HG02588 (cell line): ENCODE measurements around the gene POLN.

ENCODE experiments used
- ATAC-seq: cut with Tn5 transposase; IDR thresholded peaks from one replicate; pipeline ENCODE4 v1.9.1; 2021; ENCODE audit warnings: mild to moderate bottlenecking, moderate library complexity; ENCODE audit not compliant: unreplicated experiment

POLN gene

GRCh38 chr4:2126309-2127043 lies 115.4 kb downstream of the POLN start:
- ATAC-seq, result no peak

DNA sequence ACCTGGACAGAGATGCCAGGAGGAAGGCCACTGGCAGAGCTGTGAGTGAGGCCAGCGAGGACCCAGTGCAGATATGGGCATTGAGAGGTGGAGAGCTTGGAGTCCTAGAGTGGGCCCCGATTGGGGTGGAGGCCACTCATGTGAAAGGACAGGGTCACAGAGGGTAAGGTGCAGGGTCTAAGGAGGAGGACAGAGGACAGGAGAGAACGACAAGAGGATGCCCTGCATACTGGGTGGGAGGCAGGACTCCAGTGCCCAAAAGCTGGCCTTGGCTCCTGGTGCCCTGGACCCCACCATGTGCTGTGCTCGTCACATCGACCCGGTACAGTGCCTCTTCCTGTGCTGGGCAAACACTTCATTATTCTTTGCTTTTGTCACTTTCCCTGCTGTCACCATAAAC lies 116.1 kb downstream of the POLN start:
- ATAC-seq, result no peak

DNA sequence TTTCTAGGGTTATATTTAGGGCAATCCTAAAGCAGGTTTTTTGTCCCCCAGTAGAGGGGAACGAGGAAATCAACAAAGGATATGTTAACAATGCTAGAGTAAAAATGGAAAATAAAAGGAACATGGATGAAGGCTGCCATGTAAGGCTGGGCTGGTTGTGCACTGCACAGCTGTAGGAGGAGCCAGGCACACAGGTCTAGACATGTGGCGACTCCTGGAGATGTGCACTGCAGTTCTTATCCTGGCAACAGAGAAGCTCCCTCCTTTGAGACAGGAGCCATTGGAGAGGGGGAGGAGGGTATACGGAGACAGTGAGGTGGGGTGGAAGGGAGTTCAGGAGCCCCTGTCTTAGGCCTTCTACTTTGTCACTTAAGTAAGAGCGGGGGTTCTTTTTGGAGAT lies 116.9 kb downstream of the POLN start:
- ATAC-seq, result no peak

DNA sequence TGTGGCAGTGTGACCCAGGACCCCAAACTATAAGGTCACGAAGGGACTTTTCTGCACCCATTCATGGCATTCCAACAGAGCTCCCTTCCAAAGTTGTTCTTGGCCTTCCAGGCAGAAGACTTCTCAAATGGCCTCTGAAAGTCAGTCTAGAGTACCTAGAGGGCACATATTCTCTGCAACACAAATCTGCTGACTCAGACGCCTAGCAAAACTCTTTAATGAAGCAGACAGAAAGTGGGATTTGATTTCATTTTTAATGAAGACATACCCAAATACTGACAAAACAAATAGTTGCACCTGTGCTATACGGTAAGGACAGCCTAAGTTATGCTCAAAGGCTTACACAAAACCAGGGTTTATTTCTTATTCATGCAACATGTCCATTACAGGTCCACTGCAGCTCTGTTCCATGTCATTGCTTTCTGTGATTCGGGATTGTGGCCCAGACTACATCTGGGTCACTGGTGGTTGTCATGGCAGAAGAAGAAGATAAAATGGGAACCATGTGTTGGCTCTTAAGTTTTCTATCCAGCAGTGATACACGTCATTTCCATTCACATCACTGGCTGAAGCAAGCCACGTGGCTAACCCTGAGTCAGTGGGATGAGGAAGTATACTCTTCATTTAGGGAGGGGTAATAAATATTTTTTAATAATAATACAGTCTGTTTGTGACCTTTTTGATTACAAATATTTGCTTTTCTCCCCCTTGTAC lies 125.1 kb downstream of the POLN start:
- ATAC-seq, result no peak

GRCh38 chr4:2105559-2105958 lies 136.4 kb downstream of the POLN start:
- ATAC-seq, result no peak

- ATAC-seq, result no peak
Observed at GRCh38 chr4:2104556-2105345, 137.2 kb downstream of the POLN start.

DNA sequence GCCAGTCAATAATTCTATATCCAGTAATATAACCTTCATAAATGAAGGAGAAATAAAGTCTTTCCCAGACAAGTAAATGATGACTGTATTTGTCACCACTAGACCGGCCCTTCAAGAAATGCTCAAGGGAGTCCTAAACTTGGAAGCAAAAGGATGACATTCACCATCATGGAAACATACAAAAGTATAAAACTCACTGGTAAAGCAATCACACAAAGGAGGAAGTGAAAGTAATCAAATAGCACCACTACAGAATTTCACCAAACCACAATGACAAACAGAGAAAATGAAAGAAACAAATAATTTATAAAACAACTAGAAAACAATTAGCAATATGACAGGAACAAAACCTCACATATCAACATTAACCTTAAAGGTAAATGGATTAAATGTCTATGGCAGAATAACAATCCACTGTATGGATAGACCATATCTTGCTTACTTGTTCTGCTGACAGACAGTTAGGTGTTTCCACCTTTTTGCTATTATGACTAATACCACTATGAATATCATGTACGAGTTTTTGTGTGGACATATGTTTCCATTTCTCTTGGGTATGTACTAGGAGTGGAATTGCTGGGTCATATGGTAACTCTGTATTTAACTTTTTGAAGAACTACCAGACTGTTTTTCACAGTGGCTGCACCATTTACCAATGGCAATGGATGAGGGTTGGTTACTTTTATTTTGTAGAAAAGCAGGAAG lies 137.9 kb downstream of the POLN start:
- ATAC-seq, result no peak

DNA sequence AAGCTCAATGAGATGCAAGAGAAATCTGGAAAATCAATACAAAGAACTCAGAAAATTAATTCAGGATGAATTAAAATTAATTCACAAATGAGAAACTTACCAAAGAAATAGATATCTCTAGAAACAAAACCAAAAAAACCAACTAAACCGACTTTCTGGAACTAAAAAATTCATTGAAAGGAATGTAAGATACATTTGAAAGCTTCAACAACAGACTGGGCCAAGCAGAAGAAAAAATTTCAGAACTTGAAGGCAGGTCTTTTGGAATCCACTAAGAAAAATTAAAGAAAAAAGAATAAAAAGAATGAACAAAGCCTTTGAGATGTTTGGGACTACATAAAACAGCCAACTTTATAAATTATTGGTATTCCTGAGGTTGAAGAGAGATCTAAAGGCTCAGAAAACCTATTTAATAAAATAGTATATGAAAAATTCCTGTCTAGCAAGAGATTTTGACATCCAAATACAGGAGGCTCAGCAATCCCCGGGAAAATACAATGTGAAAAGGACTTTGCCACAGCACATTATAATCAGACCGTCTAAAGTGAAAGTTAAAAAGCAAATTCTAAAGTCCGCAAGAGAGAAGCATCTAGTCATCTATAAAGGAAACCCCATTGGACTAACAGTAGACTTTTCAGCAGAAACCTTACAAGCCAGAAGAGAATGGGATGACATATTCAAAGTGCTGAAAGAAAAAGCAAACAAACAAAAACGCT lies 138.6 kb downstream of the POLN start:
- ATAC-seq, result no peak

GRCh38 chr4:2102045-2102883 lies 139.7 kb downstream of the POLN start:
- no peak for ATAC-seq

GRCh38 chr4:2101346-2102044 lies 140.4 kb downstream of the POLN start:
- no peak for ATAC-seq

DNA sequence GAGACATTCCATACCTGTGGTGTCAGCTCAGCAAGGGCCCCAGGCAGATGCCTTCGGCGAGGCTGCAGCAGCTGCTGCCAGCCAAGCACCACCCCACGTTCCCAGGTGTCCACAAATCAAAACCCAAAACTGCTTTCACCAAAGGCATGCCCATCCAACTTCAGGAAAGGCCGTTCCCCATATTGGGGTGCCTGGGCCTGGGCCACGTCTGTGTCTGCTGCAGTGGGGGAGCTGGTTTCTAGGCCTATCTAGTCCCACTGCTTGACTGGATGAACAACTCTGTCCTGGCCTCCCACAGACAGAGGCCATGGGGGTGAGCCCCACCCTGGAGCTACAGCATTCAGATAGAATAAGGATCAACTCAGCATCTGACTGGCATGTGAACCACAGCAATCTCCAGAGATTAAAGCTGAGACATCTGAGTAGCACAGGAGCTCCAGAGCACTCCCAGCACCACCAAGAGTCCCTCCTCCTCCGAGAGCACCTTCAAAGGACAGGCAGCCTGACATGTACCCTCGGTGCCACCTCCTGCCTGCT lies 145.8 kb downstream of the POLN start:
- no peak for ATAC-seq

DNA sequence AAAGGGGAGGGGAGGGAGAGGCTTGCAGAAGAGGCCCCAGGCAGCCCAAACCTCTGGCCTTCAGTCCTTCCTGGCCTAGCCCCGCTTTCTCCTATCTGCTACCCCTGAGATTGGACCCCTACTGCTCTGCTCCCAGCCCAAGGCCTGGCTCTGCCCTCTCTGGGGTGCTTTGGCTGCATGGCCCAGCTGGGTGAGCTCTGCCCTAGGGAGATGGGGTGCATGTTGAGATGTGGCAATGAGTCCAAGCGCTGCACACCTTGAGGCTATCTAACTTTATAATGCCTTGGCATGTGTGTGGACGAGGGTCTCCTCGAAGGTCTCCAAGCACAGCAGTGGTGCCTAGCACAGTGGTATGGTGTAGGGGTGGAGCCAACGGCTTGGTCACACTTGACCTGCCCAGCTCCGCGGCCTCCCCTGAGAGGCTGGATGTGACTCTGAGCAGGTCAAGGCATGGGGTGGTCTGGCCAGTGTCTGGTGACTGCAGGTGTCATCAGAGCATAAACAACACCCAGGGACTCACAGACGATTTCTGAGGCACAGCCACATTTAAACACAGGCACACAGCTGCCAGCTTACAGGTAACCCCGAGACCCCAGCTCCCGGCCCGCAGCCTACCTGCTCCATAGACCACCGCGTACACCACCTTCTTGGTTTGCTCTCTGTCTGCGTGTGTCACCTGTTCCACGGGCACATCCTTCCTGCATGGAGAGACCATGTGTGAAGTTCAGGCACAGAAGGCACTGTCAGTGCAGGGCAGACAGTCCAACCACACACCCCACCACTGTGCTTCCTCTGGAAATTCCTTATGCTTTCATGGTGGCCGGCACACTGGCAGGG lies 146.5 kb downstream of the POLN start:
- no peak for ATAC-seq

DNA sequence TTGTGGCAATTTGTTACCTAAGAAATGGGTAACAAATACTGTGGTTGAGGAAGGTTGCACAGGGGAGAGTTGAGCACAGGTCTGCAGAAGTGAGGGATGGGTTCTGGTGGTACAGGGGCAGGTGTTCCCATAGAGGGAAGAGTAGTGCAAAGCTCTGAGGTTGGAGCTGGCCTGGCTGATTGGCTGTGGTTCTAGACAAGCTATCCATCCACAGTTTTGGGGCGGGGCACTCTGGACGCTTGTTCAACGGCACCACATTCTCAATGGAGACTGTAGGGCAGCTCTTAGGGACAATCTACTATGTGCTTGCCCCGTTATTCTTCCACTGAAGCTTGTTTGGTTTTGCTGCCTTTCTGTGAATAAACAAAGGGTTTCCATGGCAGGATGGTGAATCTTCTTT lies 147.4 kb downstream of the POLN start:
- ATAC-seq, result no peak

- ATAC-seq, result no peak
Observed at GRCh38 chr4:2093265-2093664, 148.7 kb downstream of the POLN start.

GRCh38 chr4:2092669-2093053 lies 149.3 kb downstream of the POLN start:
- no peak for ATAC-seq

- no peak for ATAC-seq
Observed at GRCh38 chr4:2091990-2092668, 149.8 kb downstream of the POLN start.

DNA sequence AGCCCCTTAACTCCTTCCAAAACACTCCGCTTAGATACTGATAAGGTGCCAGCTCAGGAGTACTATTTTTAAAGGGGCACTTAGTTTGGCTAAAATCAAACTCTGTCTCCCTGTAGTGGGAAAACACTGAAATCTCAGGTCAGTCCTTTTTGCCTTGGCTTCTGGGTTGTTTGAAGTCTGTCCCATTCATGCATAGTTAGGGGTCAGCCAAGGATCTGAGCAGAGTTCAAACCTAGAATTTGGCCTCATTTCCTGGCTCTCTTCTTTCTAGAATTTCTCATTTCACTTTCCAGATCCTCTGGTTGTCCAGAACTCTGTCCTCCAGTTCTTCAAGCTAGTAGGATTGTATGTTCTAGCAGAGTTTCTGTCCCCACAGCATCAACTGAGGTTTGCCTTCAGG lies 151.3 kb downstream of the POLN start:
- ATAC-seq, result no peak
